ENCODE results near the gene TREX2.

GRCh38 chrX:153490217-153490930 lies 44.5 kb upstream of the TREX2 start:
- TF ChIP-seq CTCF (IDR thresholded peaks at IDR 0.05) (no peak), EZH2 (IDR thresholded peaks at IDR 0.05; ENCODE audit: borderline replicate concordance, insufficient read depth, low read depth, low read length, poor library complexity, severe bottlenecking) (no peak)
